Activated CD4-positive, alpha-beta T cell treated with anti-CD3 and anti-CD28 coated beads, Interleukin-2, amount 10 ng/mL, durations not matched to agents 24 days and 14 days (primary cell): ENCODE results near the gene ARAP3. TPM values are rescaled to one million over a fixed set of nuclear protein-coding genes. Genes with fewer than 3 reads are reported as not detected.
A peak's percentile ranks its signal among the peaks of the same experiment; 100 is the strongest.

Source experiments
- DNase-seq: peaks from one replicate; pipeline ENCODE4 v3.0.0; 2022
- H3K27ac Mint-ChIP-seq: one replicate; pipeline ENCODE4 v1.8.0; 2022; ENCODE audit warnings: mild to moderate bottlenecking, mixed read lengths
- H3K27me3 Mint-ChIP-seq: one replicate; pipeline ENCODE4 v1.8.0; 2022; ENCODE audit warnings: mixed read lengths
- H3K36me3 Mint-ChIP-seq: one replicate; pipeline ENCODE4 v1.8.0; 2022; ENCODE audit warnings: low read depth, mild to moderate bottlenecking, mixed read lengths
- H3K4me1 Mint-ChIP-seq: one replicate; pipeline ENCODE4 v1.8.0; 2021; ENCODE audit warnings: mixed read lengths
- H3K4me3 Mint-ChIP-seq: one replicate; pipeline ENCODE4 v1.8.0; 2022; ENCODE audit warnings: mild to moderate bottlenecking, moderate library complexity, mixed read lengths
- H3K9me3 Mint-ChIP-seq: one replicate; pipeline ENCODE4 v1.8.0; 2021; ENCODE audit warnings: mixed read lengths
- intact Hi-C: fragments of 100-400 bp; cut with micrococcal nuclease; formaldehyde crosslinking; loops from one replicate; pipeline ENCODE4 v1.15.1; 2023
- total RNA-seq: library from RNA; stranded (reverse); gene quantifications from 2 replicates; pipeline ENCODE4 v1.2.3, GENCODE V29; 2022

Gene ARAP3
- total RNA-seq, 1 donor from 2014 or later = 10.9 TPM

DNA sequence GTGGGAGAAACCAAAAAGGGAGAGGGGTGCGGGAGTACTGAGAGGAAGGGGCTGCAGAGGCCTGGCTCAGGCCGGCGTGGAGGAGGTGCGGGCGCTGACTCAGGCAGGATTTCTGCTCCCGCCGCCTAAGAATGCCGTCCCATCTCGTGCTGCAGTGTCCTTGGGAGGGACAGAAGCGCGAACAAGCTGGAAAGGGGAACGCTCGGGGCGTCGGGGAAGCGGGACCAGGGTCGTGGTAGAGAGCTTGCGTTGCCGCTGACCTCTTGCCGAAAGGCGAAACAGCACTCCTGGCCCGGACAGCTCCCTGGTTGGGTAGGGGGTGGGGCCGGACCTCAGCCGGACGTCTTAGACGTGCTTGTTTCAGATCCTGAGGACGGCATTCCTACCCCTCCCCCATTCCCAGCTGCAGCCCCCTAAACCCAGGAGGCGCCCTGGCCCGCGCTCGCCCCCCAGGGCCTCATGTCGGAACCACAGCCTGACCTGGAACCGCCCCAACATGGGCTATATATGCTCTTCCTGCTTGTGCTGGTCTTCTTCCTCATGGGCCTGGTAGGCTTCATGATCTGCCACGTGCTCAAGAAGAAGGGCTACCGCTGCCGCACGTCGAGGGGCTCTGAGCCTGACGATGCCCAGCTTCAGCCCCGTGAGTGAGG is 44.1 kb downstream of the ARAP3 start:
- peak overlapping the region; percentile 92 for H3K27ac Mint-ChIP-seq
- no peaks in the 10 kb centered on the region for H3K27me3 Mint-ChIP-seq
- H3K4me3 Mint-ChIP-seq = peak overlapping the region; percentile 96
- H3K4me1 Mint-ChIP-seq = peaks cover 44% of the 10 kb centered on the region
- H3K9me3 Mint-ChIP-seq = no peaks in the 10 kb centered on the region
- peak; percentile 87 for DNase-seq
- peaks cover 38% of the 10 kb centered on the region for H3K36me3 Mint-ChIP-seq
- intact Hi-C loops = loop anchor here (10.0 kb wide), 1 partner anchor 313 kb away; the partner anchor contains the start of gene TAF7

DNA sequence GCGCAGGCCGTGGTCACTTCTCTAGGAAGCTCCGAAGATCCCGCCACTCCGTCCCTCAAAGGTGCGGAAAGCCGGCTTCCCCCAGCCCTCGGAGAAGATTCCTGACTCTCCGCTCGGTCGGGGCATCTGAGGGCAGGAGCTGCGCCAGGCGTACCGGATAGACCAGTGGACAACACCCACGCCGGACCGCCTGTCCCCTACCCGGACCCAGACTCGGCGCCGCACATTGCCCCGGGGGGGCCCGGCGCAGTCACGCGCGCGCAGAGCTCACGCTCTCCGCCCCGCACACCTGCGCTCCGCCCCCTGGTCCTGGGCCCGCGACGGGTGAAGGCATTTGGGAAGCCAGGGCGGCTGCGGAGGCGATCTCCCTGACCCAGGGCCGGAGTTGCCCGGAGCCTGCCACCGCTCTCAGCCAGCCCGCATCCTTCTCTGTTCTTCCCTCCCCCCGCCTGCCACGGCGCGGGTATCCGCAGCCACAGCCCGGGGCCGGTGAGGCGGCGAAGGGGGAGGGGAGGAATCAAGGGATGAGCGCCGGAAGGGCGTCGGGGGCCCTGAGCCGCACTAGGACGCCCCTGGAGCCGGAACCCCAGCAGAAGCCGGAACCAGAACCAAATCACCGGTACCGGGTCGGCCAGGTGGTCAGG is 44.8 kb downstream of the ARAP3 start:
- peaks cover 35% of the 10 kb centered on the region for H3K36me3 Mint-ChIP-seq
- no peaks in the 10 kb centered on the region for H3K27me3 Mint-ChIP-seq
- no peaks in the 10 kb centered on the region for H3K9me3 Mint-ChIP-seq
- H3K4me1 Mint-ChIP-seq = peaks cover 48% of the 10 kb centered on the region
- H3K4me3 Mint-ChIP-seq = peak overlapping the region; percentile 96
- DNase-seq = peak; percentile 89
- H3K27ac Mint-ChIP-seq = peak overlapping the region; percentile 92
- intact Hi-C loops = loop anchor here (10.0 kb wide), 1 partner anchor 312 kb away; the partner anchor contains the start of gene TAF7

DNA sequence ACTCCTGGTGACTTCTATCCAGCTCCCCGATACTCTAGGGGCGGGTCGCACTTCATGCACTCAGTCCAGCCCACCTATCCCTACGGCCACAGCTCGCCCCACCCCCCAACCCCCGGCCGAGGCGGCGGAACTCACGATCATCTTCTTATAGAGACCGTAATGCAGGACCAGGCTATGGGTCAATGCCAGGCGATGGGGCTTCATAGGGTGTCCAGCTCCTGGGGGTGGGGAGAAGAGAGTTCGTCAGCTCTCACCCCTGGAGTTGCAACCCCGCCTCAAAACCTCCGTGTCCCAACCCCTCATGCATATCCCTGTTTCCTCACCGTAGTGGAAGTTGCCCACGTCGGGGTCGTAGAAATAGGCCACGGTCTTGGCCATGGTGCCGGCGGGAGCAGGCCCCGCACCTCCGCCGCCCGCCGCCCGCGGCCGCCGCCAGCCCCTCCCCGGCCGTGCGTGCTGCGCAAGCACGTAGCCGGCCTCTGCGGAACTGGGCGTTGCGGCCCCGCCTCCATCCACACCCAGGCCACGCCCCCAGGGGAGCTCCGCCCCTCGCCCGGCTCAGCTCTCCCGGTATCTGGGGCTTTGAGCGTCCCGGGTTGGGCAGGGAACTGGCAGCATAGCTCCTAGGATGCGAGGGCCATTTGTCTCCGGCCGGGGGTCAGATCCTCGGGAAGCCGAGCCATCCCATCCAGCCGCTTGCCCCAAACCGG is 45.5 kb downstream of the ARAP3 start, which contains the start of the genes HDAC3 and RELL2:
Gene HDAC3, minus strand, starts transcription at position 437 of the 710 bp plus-strand sequence. Its CDS starts 59 bp downstream, at position 378.
Gene RELL2, plus strand, starts transcription at position 585 of the 710 bp plus-strand sequence. CDS start 1,229 bp downstream, outside the sequence.
- Mint-ChIP-seq H3K27ac (peak within 1 kb of the TSS; percentile 92), H3K9me3 (no peaks in the 10 kb centered on the region), H3K27me3 (no peaks in the 10 kb centered on the region), H3K4me3 (peak within 1 kb of the TSS; percentile 96), H3K4me1 (peaks cover 43% of the 10 kb centered on the region), H3K36me3 (peaks cover 29% of the 10 kb centered on the region)
- intact Hi-C loops = loop anchor here (1.0 to 10.0 kb wide), 5 partner anchors 13 to 312 kb away; partner anchors contain the start of genes FCHSD1 and TAF7
- DNase-seq = peak; percentile 99

DNA sequence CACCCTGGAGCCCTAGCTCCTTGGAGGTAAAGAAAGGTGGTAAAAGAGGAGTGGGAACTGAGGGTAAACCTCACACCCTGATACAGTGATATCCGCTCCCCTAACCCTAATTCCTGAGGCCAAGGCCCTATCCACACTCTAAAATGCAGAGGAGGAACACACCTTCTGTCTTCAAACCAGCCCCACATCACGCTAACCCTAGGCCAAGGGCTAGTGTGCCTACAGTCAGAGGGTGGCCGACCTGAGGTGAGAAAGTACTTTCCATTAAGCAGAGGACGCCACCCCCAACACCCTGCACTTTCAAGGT is 46.0 kb downstream of the ARAP3 start:
- Mint-ChIP-seq H3K4me3 (peak overlapping the region; percentile 96), H3K9me3 (no peaks in the 10 kb centered on the region), H3K27ac (peak overlapping the region; percentile 76), H3K27me3 (no peaks in the 10 kb centered on the region), H3K4me1 (peaks cover 37% of the 10 kb centered on the region), H3K36me3 (peaks cover 27% of the 10 kb centered on the region)
- intact Hi-C loops = loop anchor here (1.0 to 10.0 kb wide), 5 partner anchors 13 to 311 kb away; partner anchors contain the start of genes FCHSD1 and TAF7
- DNase-seq = no peak

DNA sequence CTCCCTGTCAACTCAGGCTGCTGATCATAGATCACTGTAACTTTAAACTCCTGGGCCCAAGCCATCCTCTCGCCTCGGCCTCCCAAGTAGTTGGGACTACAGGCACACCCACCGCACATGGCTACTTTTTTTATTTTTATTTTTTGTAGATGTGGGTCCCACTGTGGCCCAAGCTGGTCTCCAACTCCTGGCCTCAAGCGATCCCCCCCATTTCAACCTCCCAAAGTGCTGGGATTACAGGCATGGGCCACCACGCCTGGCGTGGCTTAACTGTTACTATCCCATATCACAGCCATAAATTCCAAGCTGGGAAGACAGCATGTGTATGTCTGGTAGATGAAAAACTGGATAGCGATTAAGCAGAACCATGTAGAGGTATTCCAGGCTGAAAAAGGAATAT is 46.4 kb downstream of the ARAP3 start:
- Mint-ChIP-seq H3K27me3 (no peaks in the 10 kb centered on the region), H3K4me1 (peaks cover 35% of the 10 kb centered on the region), H3K27ac (peak overlapping the region; percentile 76), H3K4me3 (peak overlapping the region; percentile 96), H3K9me3 (no peaks in the 10 kb centered on the region), H3K36me3 (peaks cover 22% of the 10 kb centered on the region)
- intact Hi-C loops = loop anchor here (1.0 to 10.0 kb wide), 5 partner anchors 12 to 311 kb away; partner anchors contain the start of genes FCHSD1 and TAF7
- DNase-seq = no peak

DNA sequence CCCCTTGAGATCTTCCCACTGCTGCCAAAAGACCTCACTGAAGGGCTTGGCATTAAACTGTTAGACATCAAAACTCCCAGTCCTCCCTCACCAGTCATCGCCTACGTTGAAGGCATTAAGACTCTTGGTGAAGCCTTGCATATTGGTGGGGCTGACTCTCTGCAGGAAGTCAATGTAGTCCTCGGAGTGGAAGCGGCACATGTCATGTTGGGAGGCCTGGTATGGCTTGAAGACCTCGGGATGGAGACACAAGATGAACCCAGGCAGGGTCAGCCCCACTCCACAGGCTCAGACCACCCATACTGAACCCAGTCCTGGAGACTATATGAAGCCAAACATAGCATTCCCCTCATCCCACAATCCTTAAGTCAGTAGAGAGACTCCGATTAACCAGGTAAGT is 47.3 kb downstream of the ARAP3 start:
- Mint-ChIP-seq H3K36me3 (peaks cover 27% of the 10 kb centered on the region), H3K9me3 (no peaks in the 10 kb centered on the region), H3K27ac (no peak overlapping the region), H3K4me3 (peak overlapping the region; percentile 96), H3K4me1 (peaks cover 35% of the 10 kb centered on the region), H3K27me3 (no peaks in the 10 kb centered on the region)
- intact Hi-C loops = loop anchor here (10.0 kb wide), 1 partner anchor 310 kb away; the partner anchor contains the start of gene TAF7
- DNase-seq = no peak

DNA sequence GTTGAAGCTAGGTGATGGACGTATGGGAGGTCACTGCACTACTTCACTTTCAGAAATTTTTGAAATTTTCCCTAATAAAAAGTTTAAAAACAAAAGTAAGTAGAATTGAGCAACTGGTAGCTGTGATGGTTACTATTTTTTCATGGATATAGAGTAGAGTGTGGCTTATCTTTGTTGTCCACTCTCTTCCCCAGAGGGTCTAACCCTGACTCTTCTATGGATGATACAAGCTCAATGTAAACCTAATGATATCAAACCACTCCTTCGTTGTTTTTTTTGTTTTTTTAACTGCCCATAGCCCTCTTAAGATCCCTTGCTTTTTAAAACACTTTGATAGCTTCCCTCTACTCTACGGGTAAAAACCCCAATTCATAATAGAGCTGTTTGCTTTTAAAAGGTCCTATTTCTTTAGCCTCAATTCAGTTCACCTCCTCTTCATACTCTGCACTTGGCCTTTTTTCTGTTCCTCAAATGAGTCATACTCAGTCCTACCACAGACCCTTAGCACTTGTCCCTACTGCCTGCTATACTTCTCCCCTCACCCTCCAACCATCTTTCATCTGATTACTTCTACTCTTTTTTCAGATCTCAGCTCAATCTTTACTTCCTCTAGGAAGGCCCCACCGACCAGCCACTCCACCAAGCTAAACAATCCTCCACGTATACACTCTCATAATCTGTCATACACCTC is 48.0 kb downstream of the ARAP3 start:
- Mint-ChIP-seq H3K4me3 (peak overlapping the region; percentile 38), H3K9me3 (no peaks in the 10 kb centered on the region), H3K36me3 (peaks cover 30% of the 10 kb centered on the region), H3K4me1 (peaks cover 33% of the 10 kb centered on the region), H3K27me3 (no peaks in the 10 kb centered on the region), H3K27ac (peak overlapping the region; percentile 57)
- no peak for DNase-seq
- intact Hi-C loops = loop anchor here (10.0 kb wide), 1 partner anchor 309 kb away; the partner anchor contains the start of gene TAF7

DNA sequence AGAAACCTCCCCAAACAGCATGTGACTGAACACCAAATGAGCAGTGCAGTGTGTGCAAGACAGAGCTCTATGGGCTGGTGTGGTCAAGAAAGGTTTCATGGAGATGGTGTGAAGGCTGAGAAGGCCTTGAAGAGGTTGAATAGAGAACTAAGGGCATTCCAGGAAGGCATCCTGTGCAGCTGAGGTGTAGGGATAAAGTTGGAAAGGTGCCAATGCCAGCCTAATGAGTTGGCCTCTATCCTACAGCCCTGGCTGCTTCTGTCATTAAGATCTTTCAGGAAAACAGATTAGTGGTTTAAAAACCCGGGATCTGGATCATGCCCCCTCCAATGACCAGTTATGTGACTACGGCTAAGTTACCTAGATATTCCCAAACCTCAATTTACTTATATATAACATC is 49.4 kb downstream of the ARAP3 start:
- intact Hi-C loops = loop anchor here (10.0 kb wide), 1 partner anchor 308 kb away; the partner anchor contains the start of gene TAF7
- no peak overlapping the region for H3K27ac Mint-ChIP-seq
- no peaks in the 10 kb centered on the region for H3K27me3 Mint-ChIP-seq
- H3K9me3 Mint-ChIP-seq = no peaks in the 10 kb centered on the region
- DNase-seq = no peak
- H3K4me1 Mint-ChIP-seq = peaks cover 31% of the 10 kb centered on the region
- H3K36me3 Mint-ChIP-seq = peaks cover 33% of the 10 kb centered on the region
- H3K4me3 Mint-ChIP-seq = no peak overlapping the region

DNA sequence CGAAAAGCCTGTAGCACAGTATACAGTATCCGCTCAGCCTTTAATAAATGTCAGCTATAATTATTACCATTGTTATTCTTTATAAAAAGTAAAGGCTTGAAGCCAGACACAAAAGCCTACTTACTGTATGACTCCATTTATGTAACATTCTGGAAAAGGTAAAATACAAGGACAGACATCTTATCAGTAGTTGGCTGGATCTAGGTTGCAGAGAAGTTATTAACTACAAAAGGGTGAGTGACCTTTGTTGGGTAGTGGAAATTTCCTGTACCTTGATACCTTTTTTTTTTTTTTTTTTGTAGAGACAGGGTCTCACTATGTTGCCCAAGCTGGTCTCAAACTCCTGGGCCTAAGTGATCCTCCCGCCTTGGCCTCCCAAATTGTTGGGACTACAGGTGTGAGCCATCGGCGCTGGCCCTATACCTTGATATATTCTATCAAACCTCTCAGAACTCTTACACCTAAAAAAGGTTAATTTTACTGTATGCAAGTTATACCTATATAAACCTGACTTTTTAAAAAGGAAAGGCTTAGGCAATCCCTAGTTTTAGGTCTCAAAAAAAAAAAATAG is 51.4 kb downstream of the ARAP3 start:
- no peak overlapping the region for H3K4me3 Mint-ChIP-seq
- no peak for DNase-seq
- H3K27me3 Mint-ChIP-seq = no peaks in the 10 kb centered on the region
- H3K27ac Mint-ChIP-seq = no peak overlapping the region
- H3K9me3 Mint-ChIP-seq = no peaks in the 10 kb centered on the region
- H3K4me1 Mint-ChIP-seq = peaks cover 28% of the 10 kb centered on the region
- intact Hi-C loops = loop anchor here (10.0 kb wide), 1 partner anchor 306 kb away; the partner anchor contains the start of gene TAF7
- H3K36me3 Mint-ChIP-seq = peaks cover 46% of the 10 kb centered on the region

DNA sequence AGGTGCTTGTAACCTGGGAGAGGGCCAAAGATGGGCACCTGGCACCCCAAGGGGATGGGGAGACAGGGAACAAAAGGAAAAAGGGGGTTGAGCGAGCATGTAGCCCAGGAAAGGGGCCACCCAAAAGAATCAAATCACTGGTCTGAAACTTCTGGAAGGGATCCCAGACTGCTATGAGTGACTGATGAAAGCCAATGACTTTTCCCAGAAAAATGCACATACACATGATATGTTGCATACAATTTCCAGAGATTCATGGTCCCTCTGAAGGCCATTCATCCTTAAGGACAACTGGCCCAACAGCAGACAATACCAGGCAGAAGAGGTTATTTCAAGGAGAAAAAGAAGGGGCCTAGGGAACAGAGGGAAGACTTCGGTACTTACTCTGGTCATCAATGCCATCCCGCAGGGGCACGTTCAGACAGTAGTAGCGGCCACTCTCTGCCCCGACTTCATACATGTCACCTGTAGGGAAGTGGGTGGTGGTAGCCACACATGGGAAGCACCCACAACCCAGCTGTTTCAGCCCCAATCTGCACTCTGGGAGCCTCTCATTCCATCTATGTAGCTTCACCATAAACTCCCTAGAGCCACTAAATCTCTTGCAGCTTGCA is 53.7 kb downstream of the ARAP3 start:
- Mint-ChIP-seq H3K27ac (no peak overlapping the region), H3K4me3 (no peak overlapping the region), H3K9me3 (no peaks in the 10 kb centered on the region), H3K4me1 (peaks cover 17% of the 10 kb centered on the region), H3K27me3 (no peaks in the 10 kb centered on the region), H3K36me3 (peaks cover 49% of the 10 kb centered on the region)
- intact Hi-C loops = no loop called here
- no peak for DNase-seq

DNA sequence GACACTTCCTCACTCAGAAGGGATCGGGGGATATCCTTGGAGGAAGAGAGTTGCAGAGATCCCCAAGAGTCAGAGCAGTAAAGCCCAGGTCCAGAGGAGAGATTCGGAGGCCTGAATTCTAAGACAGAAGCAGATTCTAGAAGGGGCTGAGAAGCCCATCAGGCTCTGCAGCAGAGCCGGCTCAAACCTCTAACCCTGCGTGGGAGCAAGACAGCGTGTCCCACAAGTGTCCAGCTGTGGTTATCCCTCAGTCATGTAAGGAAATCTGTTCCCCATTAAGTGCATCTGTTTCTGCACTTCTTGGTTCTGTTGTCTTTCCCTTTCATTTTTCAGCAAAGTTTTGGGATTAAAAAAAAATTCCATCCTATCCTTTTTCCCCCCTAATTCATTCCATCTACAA is 58.4 kb downstream of the ARAP3 start:
- Mint-ChIP-seq H3K36me3 (peaks cover 54% of the 10 kb centered on the region), H3K9me3 (no peaks in the 10 kb centered on the region), H3K27me3 (no peaks in the 10 kb centered on the region), H3K4me1 (peaks cover 27% of the 10 kb centered on the region), H3K27ac (peak overlapping the region; percentile 77), H3K4me3 (peak overlapping the region; percentile 63)
- intact Hi-C loops = loop anchor here (1.0 kb wide), 2 partner anchors 13 to 31 kb away; partner anchors contain the start of genes HDAC3 and RELL2
- DNase-seq = no peak

DNA sequence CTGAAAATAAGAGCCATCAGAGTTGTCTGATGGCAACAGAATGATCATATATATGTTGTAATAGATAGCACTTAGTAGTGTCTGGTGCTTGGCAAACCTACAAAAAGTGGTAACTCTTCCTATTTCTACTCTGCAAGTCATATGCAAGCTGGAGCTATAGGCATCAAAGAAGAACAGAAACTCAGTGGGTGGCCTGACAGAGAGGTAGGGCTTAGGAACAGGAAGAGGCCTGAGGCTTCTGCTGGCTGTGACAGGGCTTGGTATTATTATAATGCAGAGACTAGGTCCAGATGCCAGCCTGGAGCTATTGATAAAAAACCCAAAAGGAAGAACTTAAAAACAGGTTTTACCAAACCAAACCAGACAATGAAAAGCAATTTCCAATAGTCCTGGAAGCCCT is 58.8 kb downstream of the ARAP3 start:
- H3K27ac Mint-ChIP-seq = peak overlapping the region; percentile 77
- H3K27me3 Mint-ChIP-seq = no peaks in the 10 kb centered on the region
- peak overlapping the region; percentile 63 for H3K4me3 Mint-ChIP-seq
- peaks cover 27% of the 10 kb centered on the region for H3K4me1 Mint-ChIP-seq
- intact Hi-C loops = loop anchor here (1.0 kb wide), 2 partner anchors 13 to 31 kb away; partner anchors contain the start of genes HDAC3 and RELL2
- DNase-seq = peak; percentile 76
- H3K9me3 Mint-ChIP-seq = no peaks in the 10 kb centered on the region
- H3K36me3 Mint-ChIP-seq = peaks cover 52% of the 10 kb centered on the region
